HepG2 (cell line): ENCODE measurements around the gene ALOX5AP. TPM values are rescaled to one million over a fixed set of nuclear protein-coding genes. Genes with fewer than 3 reads are reported as not detected.

Source experiments
- ATAC-seq: fragments of 200-7000 bp; cut with Tn5 transposase; 3 replicates; pipeline ENCODE4 v1.9.1; 2020; ENCODE audit warnings: mild to moderate bottlenecking, moderate library complexity
- BruUV-seq: library from RNA; stranded (reverse); fragments of 400-500 nt; replicated peaks from 2 replicates; lab custom pipeline; 2021; lab: Mats Ljungman, UMichigan
- CTCF ChIA-PET: fragments of 300-600 bp; formaldehyde crosslinking; extraction: SDS; loops from one replicate; lab custom pipeline; 2021; ENCODE audit warnings: low total read pairs, inconsistent platforms, low intra/inter-chr PET ratio; lab: Yijun Ruan, JAX
- POLR2A ChIA-PET: fragments of 350-600 bp; sonication (Branson Sonifier 250); formaldehyde crosslinking; loops from one replicate; lab custom pipeline; 2020; ENCODE audit warnings: antibody characterized with exemption, inconsistent platforms; lab: Yijun Ruan, JAX
- DNase-seq: peaks from one replicate; pipeline ENCODE4 v3.0.0-alpha.2; 2015; ENCODE audit warnings: low spot score
- FAIRE-seq: peaks from 3 replicates; lab custom pipeline; 2011; peaks lifted over from hg19 to GRCh38; lab: Jason Lieb, UNC
- H2AFZ ChIP-seq: one replicate; pipeline ENCODE4 v1.6.1; 2011; ENCODE audit warnings: low read length, inconsistent platforms
- H3K27ac ChIP-seq: fragments of 300-600 bp; 3 replicates; pipeline ENCODE4 v1.8.0; 2011; ENCODE audit warnings: mixed run types, mild to moderate bottlenecking, mixed read lengths, low read length, inconsistent platforms; ENCODE audit not compliant: insufficient read depth; ENCODE audit errors: extremely low read length
- H3K27me3 ChIP-seq, 2 experiments: fragments of 200-600 bp in 1 of 2; 2 replicates in 1 of 2; 3 replicates in 1 of 2; pipeline versions ENCODE4 v1.6.0 to v1.8.0; 2011; ENCODE audit warnings: low read length in 2 of 2, mild to moderate bottlenecking in 2 of 2, moderate library complexity in 2 of 2, inconsistent platforms in 1 of 2; ENCODE audit not compliant: insufficient read depth in 2 of 2, control insufficient read depth in 1 of 2
- H3K36me3 ChIP-seq, 2 experiments: fragments of 200-600 bp in 1 of 2; replicated peaks in 1 of 2; 2 replicates in 1 of 2; 3 replicates in 1 of 2; pipeline versions ENCODE4 v1.5.1 to v1.8.0; 2011; ENCODE audit warnings: low read length in 2 of 2, inconsistent platforms in 1 of 2; ENCODE audit not compliant: insufficient read depth in 2 of 2, control insufficient read depth in 1 of 2
- H3K4me1 ChIP-seq: 2 replicates; pipeline ENCODE4 v1.5.1; 2012; ENCODE audit warnings: low read length, inconsistent platforms; ENCODE audit not compliant: insufficient read depth
- H3K4me2 ChIP-seq: 2 replicates; pipeline ENCODE4 v1.6.0; 2011; ENCODE audit warnings: low read depth, low read length, inconsistent platforms
- H3K4me3 ChIP-seq, 3 experiments: fragments of 200-600 bp in 1 of 3; sonication (generic), shearing (Covaris generic) in 1 of 3; replicated peaks in 1 of 3; 2 replicates each; pipeline ENCODE4 v1.5.1; 2011 to 2016; ENCODE audit warnings: low read length in 3 of 3, inconsistent platforms in 2 of 3, low read depth in 2 of 3, mild to moderate bottlenecking in 2 of 3, control low read depth in 1 of 3, mixed read lengths in 1 of 3; ENCODE audit not compliant: insufficient read depth in 1 of 3
- H3K79me2 ChIP-seq: one replicate; pipeline ENCODE4 v1.6.1; 2011; ENCODE audit warnings: low read length, inconsistent platforms; ENCODE audit not compliant: insufficient read depth
- H3K9ac ChIP-seq: 2 replicates; pipeline ENCODE4 v1.6.0; 2011; ENCODE audit warnings: mild to moderate bottlenecking, low read depth, low read length, inconsistent platforms; ENCODE audit not compliant: insufficient read depth
- H3K9me3 ChIP-seq: 2 replicates; pipeline ENCODE4 v1.5.1; 2012; ENCODE audit warnings: mild to moderate bottlenecking, low read length
- H4K20me1 ChIP-seq: 2 replicates; pipeline ENCODE4 v1.6.0; 2011; ENCODE audit warnings: inconsistent platforms, mild to moderate bottlenecking, low read length, moderate library complexity; ENCODE audit not compliant: insufficient read depth
- CCAR2 ChIP-seq: fragments of 200-400 bp; formaldehyde crosslinking; optimal IDR thresholded peaks from 2 replicates; pipeline ENCODE3; 2018; ENCODE audit warnings: low read depth, mild to moderate bottlenecking, low read length, moderate library complexity
- ETV6 ChIP-seq: sonication (generic); formaldehyde crosslinking; conservative IDR thresholded peaks from 2 replicates; pipeline ENCODE4 v1.4.0; 2020; ENCODE audit warnings: missing genetic modification reagents
- MBD4 ChIP-seq: IDR thresholded peaks from 2 replicates; pipeline ENCODE4 v1.6.1; 2012; ENCODE audit warnings: low read length, inconsistent platforms, borderline replicate concordance
- MTF2 ChIP-seq: sonication (generic); formaldehyde crosslinking; IDR thresholded peaks from 2 replicates; pipeline ENCODE4 v1.5.0; 2020; ENCODE audit warnings: missing genetic modification reagents, borderline replicate concordance
- NR2F6 ChIP-seq, 2 experiments: IDR thresholded peaks; 2 replicates each; pipeline ENCODE4 v1.6.1; 2016; ENCODE audit warnings: antibody characterized with exemption in 1 of 2, mild to moderate bottlenecking in 1 of 2
- POLR2AphosphoS5 ChIP-seq: IDR thresholded peaks from 2 replicates; pipeline ENCODE4 v1.6.1; 2012; ENCODE audit warnings: low read depth, low read length
- RFX1 ChIP-seq: fragments of 450-650 bp; IDR thresholded peaks from 2 replicates; pipeline ENCODE4 v1.6.1; 2017
- SRSF4 ChIP-seq: fragments of 200-400 bp; formaldehyde crosslinking; IDR thresholded peaks from one replicate; pipeline ENCODE4 v1.6.1; 2018; ENCODE audit warnings: mild to moderate bottlenecking, low read depth, low read length, moderate library complexity; ENCODE audit not compliant: poor library complexity, severe bottlenecking
- ZNF124 ChIP-seq: sonication (generic); formaldehyde crosslinking; IDR thresholded peaks from 2 replicates; pipeline ENCODE4 v1.4.0; 2020; ENCODE audit warnings: missing genetic modification reagents
- ZNF251 ChIP-seq: sonication (generic); formaldehyde crosslinking; IDR thresholded peaks from 2 replicates; pipeline ENCODE4 v1.9.0; 2021; ENCODE audit warnings: mild to moderate bottlenecking, missing genetic modification reagents
- ZNF468 ChIP-seq: sonication (generic); formaldehyde crosslinking; IDR thresholded peaks from 2 replicates; pipeline ENCODE4 v1.8.0; 2022; ENCODE audit warnings: mild to moderate bottlenecking, moderate library complexity, missing genetic modification reagents
- ZNF552 ChIP-seq: sonication (generic); formaldehyde crosslinking; IDR thresholded peaks from 2 replicates; pipeline ENCODE4 v1.9.0; 2022; ENCODE audit warnings: missing genetic modification reagents, mild to moderate bottlenecking, borderline replicate concordance
- ZNF614 ChIP-seq: IDR thresholded peaks from 2 replicates; pipeline ENCODE4 v1.6.1; 2018; ENCODE audit warnings: missing biosample characterization, missing genetic modification reagents, inconsistent platforms, borderline replicate concordance
- ZNF660 ChIP-seq: sonication (generic); formaldehyde crosslinking; IDR thresholded peaks from 2 replicates; pipeline ENCODE4 v1.5.1; 2020; ENCODE audit warnings: mild to moderate bottlenecking, low read depth, missing genetic modification reagents, borderline replicate concordance
- ZSCAN30 ChIP-seq: sonication (generic); formaldehyde crosslinking; IDR thresholded peaks from 2 replicates; pipeline ENCODE4 v1.5.0; 2020; ENCODE audit warnings: mild to moderate bottlenecking, missing genetic modification reagents
- WGBS: methylation state at CpG from one replicate; pipeline ENCODE4 v1.1.6; 2017; ENCODE audit warnings: low lambda C conversion rate; 5-methylcytosine and 5-hydroxymethylcytosine counted together
- in situ Hi-C: cut with HindIII; loops from 2 replicates; pipeline ENCODE4 v1.10.0; 2017; ENCODE audit warnings: low pct_unique_long_range_greater_than_20kb; ENCODE audit not compliant: extremely low pct_ligation_motif_present
- intact Hi-C: fragments of 100-400 bp; cut with micrococcal nuclease; formaldehyde crosslinking; loops from one replicate; pipeline ENCODE4 v1.10.0; 2022; ENCODE audit not compliant: unreplicated experiment
- polyA plus RNA-seq, 8 experiments: library from polyadenylated mRNA; depleted of rRNA in 3 of 8; stranded (reverse) in 7 of 8; unstranded in 1 of 8; fragments of >200 nt; fragmentation: Illumina TruSeq in 4 of 8; extraction: Trizol in 4 of 8; gene quantifications; 2 replicates each; pipeline versions ENCODE4 v1.2.1 to v1.2.3, GENCODE V29; 2011 to 2016; ENCODE audit warnings: low read depth in 4 of 8, missing spikeins in 1 of 8, mixed read lengths in 1 of 8; ENCODE audit not compliant: insufficient read depth in 1 of 8
- total RNA-seq, 5 experiments: library from RNA; depleted of rRNA; stranded (reverse); fragments of >200 nt; fragmentation: Illumina TruSeq; extraction: Trizol; gene quantifications; 2 replicates each; pipeline ENCODE4 v1.2.3, GENCODE V29; 2016; ENCODE audit warnings: low read depth in 1 of 5
- TF ChIP-seq, protein P1 (sequence below): sonication (generic); formaldehyde crosslinking; IDR thresholded peaks from 2 replicates; pipeline ENCODE4 v1.4.0; 2020; ENCODE audit warnings: missing genetic modification reagents
- TF ChIP-seq, protein P2 (sequence below): sonication (generic); formaldehyde crosslinking; IDR thresholded peaks from 2 replicates; pipeline ENCODE4 v1.8.0; 2022; ENCODE audit warnings: mild to moderate bottlenecking, missing genetic modification reagents; ENCODE audit not compliant: insufficient replicate concordance
- TF ChIP-seq, protein P3 (sequence below): sonication (generic); formaldehyde crosslinking; IDR thresholded peaks from 2 replicates; pipeline ENCODE4 v1.4.0; 2020; ENCODE audit warnings: missing genetic modification reagents, borderline replicate concordance

ALOX5AP gene
- total and polyA plus RNA-seq, 2 of the 13 experiments (the other 11 are each of a cell fraction or from before 2014, with no cell fraction given), result 0.97 to 1.2 TPM

DNA sequence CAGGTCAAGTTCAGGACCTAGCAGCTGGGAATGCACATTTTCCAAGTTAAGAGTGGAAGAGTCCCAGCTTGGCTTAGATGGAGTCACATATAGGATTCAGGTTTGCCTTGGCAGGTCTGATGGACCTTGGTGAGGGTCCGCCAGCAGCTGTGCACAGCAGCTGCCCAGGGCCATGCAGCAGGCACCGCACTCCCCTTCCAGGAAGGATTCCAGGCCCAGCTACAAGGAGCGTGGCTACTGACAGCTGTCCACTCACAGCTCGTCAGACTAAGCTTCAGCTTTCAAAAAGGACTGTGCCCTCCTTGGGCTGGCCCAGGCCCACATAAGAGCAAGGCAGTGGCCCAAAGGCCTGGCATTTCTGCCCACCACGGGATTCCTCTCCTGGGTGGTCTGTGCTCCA is 68.4 kb downstream of the ALOX5AP start:
- no peak for FAIRE-seq
- Histone ChIP-seq H4K20me1 (no peaks in the 10 kb centered on the region), H2AFZ (no peak overlapping the region), H3K4me1 (peaks cover 59% of the 10 kb centered on the region), H3K4me2 (no peak overlapping the region), H3K9ac (no peak overlapping the region), H3K27ac (no peak overlapping the region), H3K27me3 (no peaks in the 10 kb centered on the region; a peak in 1 of 5 replicates), H3K79me2 (no peaks in the 10 kb centered on the region), H3K4me3 (no peak overlapping the region), H3K9me3 (no peaks in the 10 kb centered on the region), H3K36me3 (no peaks in the 10 kb centered on the region)
- ATAC-seq, result no peak
- no peak for DNase-seq
- ChIA-PET CTCF (interaction anchor here (1.3 kb wide), 2 partner anchors 61 to 124 kb away, joined by 3 to 5 read pairs; no protein-coding TSS in a partner anchor), POLR2A (no interaction called here)
- no TSS peak for BruUV-seq
- TF ChIP-seq ZNF251 (no peak), ETV6 (no peak), ZNF468 (CRISPR knock-in tag) (no peak), MTF2 (CRISPR knock-in tag) (no peak), MBD4 (no peak), SRSF4 (no peak), ZNF660 (CRISPR knock-in tag) (no peak), ZNF614 (CRISPR knock-in tag) (no peak), ZSCAN30 (no peak), ZNF124 (CRISPR knock-in tag) (no peak), POLR2AphosphoS5 (no peak), RFX1 (no peak), CCAR2 (no peak), NR2F6 (IDR thresholded peaks at IDR 0.05) (no peak), NR2F6 (CRISPR knock-in tag; IDR thresholded peaks at IDR 0.05) (no peak), ZNF552 (no peak)
- TF ChIP-seq, protein P1, sequence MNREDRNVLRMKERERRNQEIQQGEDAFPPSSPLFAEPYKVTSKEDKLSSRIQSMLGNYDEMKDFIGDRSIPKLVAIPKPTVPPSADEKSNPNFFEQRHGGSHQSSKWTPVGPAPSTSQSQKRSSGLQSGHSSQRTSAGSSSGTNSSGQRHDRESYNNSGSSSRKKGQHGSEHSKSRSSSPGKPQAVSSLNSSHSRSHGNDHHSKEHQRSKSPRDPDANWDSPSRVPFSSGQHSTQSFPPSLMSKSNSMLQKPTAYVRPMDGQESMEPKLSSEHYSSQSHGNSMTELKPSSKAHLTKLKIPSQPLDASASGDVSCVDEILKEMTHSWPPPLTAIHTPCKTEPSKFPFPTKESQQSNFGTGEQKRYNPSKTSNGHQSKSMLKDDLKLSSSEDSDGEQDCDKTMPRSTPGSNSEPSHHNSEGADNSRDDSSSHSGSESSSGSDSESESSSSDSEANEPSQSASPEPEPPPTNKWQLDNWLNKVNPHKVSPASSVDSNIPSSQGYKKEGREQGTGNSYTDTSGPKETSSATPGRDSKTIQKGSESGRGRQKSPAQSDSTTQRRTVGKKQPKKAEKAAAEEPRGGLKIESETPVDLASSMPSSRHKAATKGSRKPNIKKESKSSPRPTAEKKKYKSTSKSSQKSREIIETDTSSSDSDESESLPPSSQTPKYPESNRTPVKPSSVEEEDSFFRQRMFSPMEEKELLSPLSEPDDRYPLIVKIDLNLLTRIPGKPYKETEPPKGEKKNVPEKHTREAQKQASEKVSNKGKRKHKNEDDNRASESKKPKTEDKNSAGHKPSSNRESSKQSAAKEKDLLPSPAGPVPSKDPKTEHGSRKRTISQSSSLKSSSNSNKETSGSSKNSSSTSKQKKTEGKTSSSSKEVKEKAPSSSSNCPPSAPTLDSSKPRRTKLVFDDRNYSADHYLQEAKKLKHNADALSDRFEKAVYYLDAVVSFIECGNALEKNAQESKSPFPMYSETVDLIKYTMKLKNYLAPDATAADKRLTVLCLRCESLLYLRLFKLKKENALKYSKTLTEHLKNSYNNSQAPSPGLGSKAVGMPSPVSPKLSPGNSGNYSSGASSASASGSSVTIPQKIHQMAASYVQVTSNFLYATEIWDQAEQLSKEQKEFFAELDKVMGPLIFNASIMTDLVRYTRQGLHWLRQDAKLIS, result no peak
- TF ChIP-seq, protein P2, sequence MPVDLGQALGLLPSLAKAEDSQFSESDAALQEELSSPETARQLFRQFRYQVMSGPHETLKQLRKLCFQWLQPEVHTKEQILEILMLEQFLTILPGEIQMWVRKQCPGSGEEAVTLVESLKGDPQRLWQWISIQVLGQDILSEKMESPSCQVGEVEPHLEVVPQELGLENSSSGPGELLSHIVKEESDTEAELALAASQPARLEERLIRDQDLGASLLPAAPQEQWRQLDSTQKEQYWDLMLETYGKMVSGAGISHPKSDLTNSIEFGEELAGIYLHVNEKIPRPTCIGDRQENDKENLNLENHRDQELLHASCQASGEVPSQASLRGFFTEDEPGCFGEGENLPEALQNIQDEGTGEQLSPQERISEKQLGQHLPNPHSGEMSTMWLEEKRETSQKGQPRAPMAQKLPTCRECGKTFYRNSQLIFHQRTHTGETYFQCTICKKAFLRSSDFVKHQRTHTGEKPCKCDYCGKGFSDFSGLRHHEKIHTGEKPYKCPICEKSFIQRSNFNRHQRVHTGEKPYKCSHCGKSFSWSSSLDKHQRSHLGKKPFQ (CRISPR knock-in tag), result no peak
- TF ChIP-seq, protein P3, sequence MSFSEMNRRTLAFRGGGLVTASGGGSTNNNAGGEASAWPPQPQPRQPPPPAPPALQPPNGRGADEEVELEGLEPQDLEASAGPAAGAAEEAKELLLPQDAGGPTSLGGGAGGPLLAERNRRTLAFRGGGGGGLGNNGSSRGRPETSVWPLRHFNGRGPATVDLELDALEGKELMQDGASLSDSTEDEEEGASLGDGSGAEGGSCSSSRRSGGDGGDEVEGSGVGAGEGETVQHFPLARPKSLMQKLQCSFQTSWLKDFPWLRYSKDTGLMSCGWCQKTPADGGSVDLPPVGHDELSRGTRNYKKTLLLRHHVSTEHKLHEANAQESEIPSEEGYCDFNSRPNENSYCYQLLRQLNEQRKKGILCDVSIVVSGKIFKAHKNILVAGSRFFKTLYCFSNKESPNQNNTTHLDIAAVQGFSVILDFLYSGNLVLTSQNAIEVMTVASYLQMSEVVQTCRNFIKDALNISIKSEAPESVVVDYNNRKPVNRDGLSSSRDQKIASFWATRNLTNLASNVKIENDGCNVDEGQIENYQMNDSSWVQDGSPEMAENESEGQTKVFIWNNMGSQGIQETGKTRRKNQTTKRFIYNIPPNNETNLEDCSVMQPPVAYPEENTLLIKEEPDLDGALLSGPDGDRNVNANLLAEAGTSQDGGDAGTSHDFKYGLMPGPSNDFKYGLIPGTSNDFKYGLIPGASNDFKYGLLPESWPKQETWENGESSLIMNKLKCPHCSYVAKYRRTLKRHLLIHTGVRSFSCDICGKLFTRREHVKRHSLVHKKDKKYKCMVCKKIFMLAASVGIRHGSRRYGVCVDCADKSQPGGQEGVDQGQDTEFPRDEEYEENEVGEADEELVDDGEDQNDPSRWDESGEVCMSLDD (CRISPR knock-in tag), result no peak
- in situ Hi-C loops, result no loop called here
- intact Hi-C loops, result loop anchor here (2.0 to 10.0 kb wide), 4 partner anchors 131 to 669 kb away; partner anchors contain the start of gene USPL1
- WGBS, result 100% methylated on average over 2 of the region's 5 CpGs
